HG02981 (cell line): ENCODE results near the gene RGCC.

Experiments
- ATAC-seq: cut with Tn5 transposase; IDR thresholded peaks from one replicate; pipeline ENCODE4 v1.9.1; 2021; ENCODE audit warnings: mild to moderate bottlenecking, moderate library complexity; ENCODE audit not compliant: unreplicated experiment

The RGCC gene

GRCh38 chr13:41514853-41515395 lies 57.6 kb downstream of the RGCC start:
- ATAC-seq: no peak

GRCh38 chr13:41515491-41516139 lies 58.3 kb downstream of the RGCC start:
- no peak for ATAC-seq

GRCh38 chr13:41516166-41516565 lies 58.8 kb downstream of the RGCC start:
- ATAC-seq: no peak

GRCh38 chr13:41516760-41517159 lies 59.4 kb downstream of the RGCC start:
- ATAC-seq: no peak

GRCh38 chr13:41520016-41520659 lies 62.8 kb downstream of the RGCC start:
- no peak for ATAC-seq
